SH-SY5Y (cell line): Measurements from ENCODE around the gene KLF9.

Experiments used
- GATA2 ChIP-seq: IDR thresholded peaks from 2 replicates; pipeline ENCODE4 v1.6.1; 2011; ENCODE audit warnings: mild to moderate bottlenecking, low read depth, low read length
- GATA3 ChIP-seq: IDR thresholded peaks from 2 replicates; pipeline ENCODE4 v1.6.1; 2011; ENCODE audit warnings: low read depth, mild to moderate bottlenecking, low read length, moderate library complexity

- TF ChIP-seq GATA3 (no peak), GATA2 (no peak)
These were observed 1.0 kb downstream of the KLF9 start for GRCh38 chr9:70413464-70413798.
